Activated CD4-positive, alpha-beta T cell treated with anti-CD3 and anti-CD28 coated beads for 36 hours (primary cell): ENCODE data around the gene DEDD2. TPM values are rescaled to one million over a fixed set of nuclear protein-coding genes. Genes with fewer than 3 reads are reported as not detected.
A peak's percentile ranks its signal among the peaks of the same experiment; 100 is the strongest.

Experiments
- ATAC-seq: fragments of 200-7000 bp; cut with Tn5 transposase; one replicate; pipeline ENCODE4 v1.10.0; 2021; ENCODE audit warnings: mild to moderate bottlenecking, moderate library complexity
- CTCF ChIA-PET: fragments of 350-600 bp; sonication (Branson Sonifier 250); formaldehyde crosslinking; loops from one replicate; lab custom pipeline; 2021; ENCODE audit warnings: antibody characterized with exemption; lab: Charles Lee
- POLR2A ChIA-PET: fragments of 350-600 bp; sonication (Branson Sonifier 250); formaldehyde crosslinking; loops from one replicate; lab custom pipeline; 2021; ENCODE audit warnings: antibody characterized with exemption, inconsistent platforms; lab: Charles Lee
- DNase-seq: peaks from one replicate; pipeline ENCODE4 v3.0.0-alpha.2; 2020
- H3K27ac Mint-ChIP-seq: one replicate; pipeline ENCODE4 v1.8.0; 2021; ENCODE audit warnings: mixed read lengths
- H3K27me3 Mint-ChIP-seq: one replicate; pipeline ENCODE4 v1.8.0; 2021; ENCODE audit warnings: mixed read lengths
- H3K36me3 Mint-ChIP-seq: one replicate; pipeline ENCODE4 v1.8.0; 2021; ENCODE audit warnings: low read depth, mixed read lengths
- H3K4me1 Mint-ChIP-seq: one replicate; pipeline ENCODE4 v1.8.0; 2021; ENCODE audit warnings: mixed read lengths
- H3K4me3 Mint-ChIP-seq: one replicate; pipeline ENCODE4 v1.8.0; 2021; ENCODE audit warnings: mild to moderate bottlenecking, moderate library complexity, mixed read lengths
- H3K9me3 Mint-ChIP-seq: one replicate; pipeline ENCODE4 v1.8.0; 2021; ENCODE audit warnings: low read depth, mixed read lengths
- intact Hi-C, 2 experiments: fragments of 100-400 bp; cut with DNase I in 1 of 2; cut with micrococcal nuclease in 1 of 2; formaldehyde crosslinking; loops; one replicate each; pipeline versions ENCODE4 v1.14.2 to v1.15.1; 2022 to 2024; cut with DNase I, micrococcal nuclease
- total RNA-seq, 2 experiments: library from RNA; stranded (reverse); gene quantifications; one replicate each; pipeline ENCODE4 v1.2.3, GENCODE V29; 2021

DEDD2 gene
- total RNA-seq, 2 experiments from 2014 or later = 25.9 to 27.3 TPM

- DNase-seq (no peak), ATAC-seq (no peak)
- Mint-ChIP-seq H3K36me3 (no peaks in the 10 kb centered on the region), H3K27me3 (peaks cover 24% of the 10 kb centered on the region), H3K4me3 (no peak overlapping the region), H3K9me3 (no peaks in the 10 kb centered on the region), H3K27ac (no peak overlapping the region), H3K4me1 (peaks cover 15% of the 10 kb centered on the region)
- ChIA-PET CTCF (interaction anchor here (1.3 to 3.3 kb wide), 3 partner anchors 8 to 14 kb away, joined by 3 to 22 read pairs (median 4); no protein-coding TSS in a partner anchor), POLR2A (no interaction called here)
- intact Hi-C loops = loop anchor here in 1 of 2 experiments (1.0 kb wide), 2 partner anchors 45 to 148 kb away; partner anchors contain the start of genes MEGF8 and POU2F2
Measured at GRCh38 chr19:42177686-42178019, 39.8 kb downstream of the DEDD2 start.

- H3K36me3 Mint-ChIP-seq = no peaks in the 10 kb centered on the region
- H3K27me3 Mint-ChIP-seq = peaks cover 24% of the 10 kb centered on the region
- ChIA-PET CTCF (interaction anchor here (0.8 to 3.3 kb wide), 15 partner anchors 9 to 263 kb away, joined by 3 to 22 read pairs (median 4); no protein-coding TSS in a partner anchor), POLR2A (no interaction called here)
- H3K9me3 Mint-ChIP-seq = no peaks in the 10 kb centered on the region
- no peak overlapping the region for H3K27ac Mint-ChIP-seq
- intact Hi-C loops = loop anchor here in 1 of 2 experiments (1.0 kb wide), 2 partner anchors 45 to 148 kb away; partner anchors contain the start of genes MEGF8 and POU2F2
- DNase-seq (peak; percentile 88), ATAC-seq (peak; percentile 95)
- peaks cover 15% of the 10 kb centered on the region for H3K4me1 Mint-ChIP-seq
- no peak overlapping the region for H3K4me3 Mint-ChIP-seq
Measured at GRCh38 chr19:42176990-42177685, 40.3 kb downstream of the DEDD2 start.

GRCh38 chr19:42176649-42176989 is 40.9 kb downstream of the DEDD2 start:
- intact Hi-C loops = no loop called here
- Mint-ChIP-seq H3K4me1 (peaks cover 15% of the 10 kb centered on the region), H3K9me3 (no peaks in the 10 kb centered on the region), H3K36me3 (no peaks in the 10 kb centered on the region), H3K27ac (no peak overlapping the region), H3K4me3 (peak overlapping the region; percentile 73), H3K27me3 (peaks cover 24% of the 10 kb centered on the region)
- ChIA-PET POLR2A (no interaction called here), CTCF (interaction anchor here (0.7 to 3.3 kb wide), 17 partner anchors 9 to 1773 kb away, joined by 3 to 22 read pairs (median 4); no protein-coding TSS in a partner anchor)
- DNase-seq = no peak
- ATAC-seq = peak; percentile 47

- H3K36me3 Mint-ChIP-seq = no peaks in the 10 kb centered on the region
- H3K4me1 Mint-ChIP-seq = peaks cover 15% of the 10 kb centered on the region
- intact Hi-C loops = no loop called here
- H3K27ac Mint-ChIP-seq = no peak overlapping the region
- peak overlapping the region; percentile 73 for H3K4me3 Mint-ChIP-seq
- ChIA-PET CTCF (interaction anchor here (0.7 to 3.3 kb wide), 19 partner anchors 10 to 1773 kb away, joined by 3 to 22 read pairs (median 4); no protein-coding TSS in a partner anchor), POLR2A (interaction anchor here (0.6 kb wide), 1 partner anchor 20 kb away, joined by 8 read pairs; no protein-coding TSS in a partner anchor)
- ATAC-seq (peak; percentile 30), DNase-seq (peak; percentile 44)
- H3K27me3 Mint-ChIP-seq = peaks cover 24% of the 10 kb centered on the region
- H3K9me3 Mint-ChIP-seq = no peaks in the 10 kb centered on the region
Measured at GRCh38 chr19:42175952-42176648, 41.4 kb downstream of the DEDD2 start.

GRCh38 chr19:42174958-42175734 is 42.3 kb downstream of the DEDD2 start:
- CTCF ChIA-PET = interaction anchor here (0.6 to 3.3 kb wide), 6 partner anchors 11 to 1894 kb away, joined by 3 to 22 read pairs (median 4); no protein-coding TSS in a partner anchor
- Mint-ChIP-seq H3K36me3 (no peaks in the 10 kb centered on the region), H3K9me3 (no peaks in the 10 kb centered on the region), H3K27me3 (peaks cover 23% of the 10 kb centered on the region), H3K4me3 (no peak overlapping the region), H3K4me1 (peaks cover 15% of the 10 kb centered on the region), H3K27ac (no peak overlapping the region)
- intact Hi-C loops = no loop called here
- POLR2A ChIA-PET = interaction anchor here (0.6 kb wide), 1 partner anchor 19 kb away, joined by 8 read pairs; no protein-coding TSS in a partner anchor
- ATAC-seq (no peak), DNase-seq (no peak)

GRCh38 chr19:42174188-42174587 is 43.3 kb downstream of the DEDD2 start:
- intact Hi-C loops = no loop called here
- POLR2A ChIA-PET = no interaction called here
- no peak for ATAC-seq
- no peak overlapping the region for H3K4me3 Mint-ChIP-seq
- no peak overlapping the region for H3K27ac Mint-ChIP-seq
- no peaks in the 10 kb centered on the region for H3K9me3 Mint-ChIP-seq
- DNase-seq = no peak
- H3K4me1 Mint-ChIP-seq = peaks cover 15% of the 10 kb centered on the region
- CTCF ChIA-PET = interaction anchor here (3.3 kb wide), 1 partner anchor 12 kb away, joined by 22 read pairs; no protein-coding TSS in a partner anchor
- no peaks in the 10 kb centered on the region for H3K36me3 Mint-ChIP-seq
- H3K27me3 Mint-ChIP-seq = peaks cover 20% of the 10 kb centered on the region

- DNase-seq = no peak
- Mint-ChIP-seq H3K9me3 (no peaks in the 10 kb centered on the region), H3K27ac (no peak overlapping the region), H3K36me3 (no peaks in the 10 kb centered on the region), H3K27me3 (peaks cover 20% of the 10 kb centered on the region), H3K4me3 (no peak overlapping the region), H3K4me1 (peaks cover 15% of the 10 kb centered on the region)
- no peak for ATAC-seq
- ChIA-PET CTCF (no interaction called here), POLR2A (no interaction called here)
- intact Hi-C loops = no loop called here
Measured at GRCh38 chr19:42173695-42174094, 43.8 kb downstream of the DEDD2 start.

GRCh38 chr19:42172261-42172660 is 45.2 kb downstream of the DEDD2 start:
- intact Hi-C loops = no loop called here
- peaks cover 20% of the 10 kb centered on the region for H3K27me3 Mint-ChIP-seq
- H3K9me3 Mint-ChIP-seq = no peaks in the 10 kb centered on the region
- H3K4me3 Mint-ChIP-seq = no peak overlapping the region
- no peak for DNase-seq
- ChIA-PET POLR2A (no interaction called here), CTCF (interaction anchor here (0.7 kb wide), 1 partner anchor 64 kb away, joined by 3 read pairs; no protein-coding TSS in a partner anchor)
- H3K27ac Mint-ChIP-seq = no peak overlapping the region
- H3K4me1 Mint-ChIP-seq = peaks cover 15% of the 10 kb centered on the region
- ATAC-seq = no peak
- no peaks in the 10 kb centered on the region for H3K36me3 Mint-ChIP-seq

- CTCF ChIA-PET = no interaction called here
- POLR2A ChIA-PET = no interaction called here
Measured at GRCh38 chr19:42170715-42171114, 46.8 kb downstream of the DEDD2 start.

GRCh38 chr19:42169486-42170413 is 47.7 kb downstream of the DEDD2 start:
- Mint-ChIP-seq H3K4me3 (no peak overlapping the region), H3K4me1 (no peaks in the 10 kb centered on the region), H3K9me3 (no peaks in the 10 kb centered on the region), H3K27me3 (peaks cover 4% of the 10 kb centered on the region), H3K27ac (no peak overlapping the region), H3K36me3 (no peaks in the 10 kb centered on the region)
- ChIA-PET POLR2A (no interaction called here), CTCF (no interaction called here)
- no peak for ATAC-seq
- intact Hi-C loops = no loop called here
- no peak for DNase-seq

More at GRCh38 chr19:42170715-42171114, 46.8 kb downstream of the DEDD2 start:
- DNase-seq (no peak), ATAC-seq (no peak)
- Mint-ChIP-seq H3K27ac (no peak overlapping the region), H3K4me1 (peaks cover 8% of the 10 kb centered on the region), H3K27me3 (peaks cover 13% of the 10 kb centered on the region), H3K9me3 (no peaks in the 10 kb centered on the region), H3K36me3 (no peaks in the 10 kb centered on the region), H3K4me3 (no peak overlapping the region)
- intact Hi-C loops = no loop called here
